Common myeloid progenitor, CD34-positive (primary cell): ENCODE measurements around the gene FAM234B.

Source experiments
- CTCF ChIA-PET: fragments of 350-600 bp; sonication (Branson Sonifier 250); formaldehyde crosslinking; loops from one replicate; lab custom pipeline; 2021; ENCODE audit warnings: antibody characterized with exemption; lab: Charles Lee
- POLR2A ChIA-PET: fragments of 350-600 bp; sonication (Branson Sonifier 250); formaldehyde crosslinking; loops from one replicate; lab custom pipeline; 2021; ENCODE audit warnings: antibody characterized with exemption; lab: Charles Lee
- DNase-seq, 3 donors: peaks; one replicate each; pipeline versions ENCODE4 v3.0.0 to v3.0.0-alpha.2; 2013
- H3K27ac ChIP-seq, 2 experiments: 1 replicate in 1 of 2; 2 replicates in 1 of 2; pipeline ENCODE4 v1.7.0; 2013; ENCODE audit warnings: inconsistent platforms in 2 of 2, low read length in 2 of 2, mild to moderate bottlenecking in 2 of 2, low read depth in 1 of 2, moderate library complexity in 1 of 2; ENCODE audit not compliant: severe bottlenecking in 2 of 2, insufficient read depth in 1 of 2, poor library complexity in 1 of 2
- H3K27me3 ChIP-seq, 5 experiments: replicated peaks in 2 of 5; 1 replicate in 3 of 5; 2 replicates in 2 of 5; pipeline versions ENCODE4 v1.6.1 to v1.7.0; 2013; ENCODE audit warnings: low read length in 4 of 5, mild to moderate bottlenecking in 2 of 5, moderate library complexity in 2 of 5, inconsistent platforms in 1 of 5; ENCODE audit not compliant: insufficient read depth in 5 of 5, control insufficient read depth in 4 of 5
- H3K36me3 ChIP-seq, 4 experiments: 1 replicate in 2 of 4; 2 replicates in 2 of 4; pipeline versions ENCODE4 v1.6.1 to v1.7.0; 2013; ENCODE audit warnings: low read length in 3 of 4, control low read depth in 1 of 4, mild to moderate bottlenecking in 1 of 4; ENCODE audit not compliant: control insufficient read depth in 4 of 4, insufficient read depth in 4 of 4
- H3K4me1 ChIP-seq, 4 experiments: 1 replicate in 3 of 4; 2 replicates in 1 of 4; pipeline versions ENCODE4 v1.6.1 to v1.7.1; 2013; ENCODE audit warnings: low read length in 3 of 4, mild to moderate bottlenecking in 3 of 4, control low read depth in 1 of 4, inconsistent platforms in 1 of 4, moderate library complexity in 1 of 4; ENCODE audit not compliant: control insufficient read depth in 4 of 4, insufficient read depth in 4 of 4; ENCODE audit errors: control extremely low read depth in 1 of 4
- H3K4me3 ChIP-seq, 7 experiments: 1 replicate in 4 of 7; 2 replicates in 3 of 7; pipeline versions ENCODE4 v1.5.1 to v1.7.0; 2013; ENCODE audit warnings: mild to moderate bottlenecking in 7 of 7, low read length in 6 of 7, moderate library complexity in 6 of 7, inconsistent platforms in 2 of 7, low read depth in 2 of 7, control low read depth in 1 of 7; ENCODE audit not compliant: insufficient read depth in 4 of 7, control insufficient read depth in 1 of 7; ENCODE audit errors: extremely low read depth in 1 of 7
- H3K9me3 ChIP-seq, 5 experiments: 1 replicate in 4 of 5; 2 replicates in 1 of 5; pipeline versions ENCODE4 v1.6.1 to v1.7.1; 2013; ENCODE audit warnings: low read length in 4 of 5, mild to moderate bottlenecking in 2 of 5, inconsistent platforms in 1 of 5, low read depth in 1 of 5, moderate library complexity in 1 of 5; ENCODE audit not compliant: control insufficient read depth in 4 of 5, insufficient read depth in 2 of 5; ENCODE audit errors: control extremely low read depth in 1 of 5
- WGBS: methylation state at CpG from one replicate; pipeline ENCODE4 v1.1.5; 2013; ENCODE audit not compliant: insufficient coverage; 5-methylcytosine and 5-hydroxymethylcytosine counted together

The FAM234B gene

DNA sequence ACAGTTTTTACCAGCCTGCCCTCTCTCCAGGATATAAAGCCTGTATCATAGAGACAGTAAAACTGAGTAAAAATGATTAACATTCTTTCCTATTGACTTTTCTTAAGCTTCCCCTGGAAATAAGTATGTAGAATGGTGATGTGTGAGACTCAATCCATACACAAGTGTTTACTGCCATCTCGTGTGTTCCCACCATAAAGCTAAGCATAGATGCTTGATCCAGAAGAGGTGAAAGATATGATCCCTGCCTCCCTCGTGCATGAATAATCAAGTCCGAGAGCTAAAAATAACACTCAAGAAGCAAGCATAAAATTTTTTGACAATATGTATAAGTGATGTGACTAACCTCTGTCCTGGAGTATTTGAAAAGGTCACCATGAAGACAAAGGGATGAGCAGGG is 76.2 kb downstream of the FAM234B start:
- no peak for DNase-seq
- ChIA-PET POLR2A (no interaction called here), CTCF (interaction anchor here (1.1 to 1.5 kb wide), 3 partner anchors 16 to 21 kb away, joined by 3 to 4 read pairs (median 4); no protein-coding TSS in a partner anchor)
- no peaks in the 10 kb centered on the region for H3K36me3 ChIP-seq
- H3K27ac ChIP-seq = no peak overlapping the region
- H3K9me3 ChIP-seq = no peaks in the 10 kb centered on the region
- peaks cover 0 to 20% (median 5%) of the 10 kb centered on the region in 4 experiments for H3K4me1 ChIP-seq
- no CpG with 5 or more reads among the region's 3 CpGs for WGBS
- H3K27me3 ChIP-seq = no peaks in the 10 kb centered on the region
- H3K4me3 ChIP-seq = no peak overlapping the region

DNA sequence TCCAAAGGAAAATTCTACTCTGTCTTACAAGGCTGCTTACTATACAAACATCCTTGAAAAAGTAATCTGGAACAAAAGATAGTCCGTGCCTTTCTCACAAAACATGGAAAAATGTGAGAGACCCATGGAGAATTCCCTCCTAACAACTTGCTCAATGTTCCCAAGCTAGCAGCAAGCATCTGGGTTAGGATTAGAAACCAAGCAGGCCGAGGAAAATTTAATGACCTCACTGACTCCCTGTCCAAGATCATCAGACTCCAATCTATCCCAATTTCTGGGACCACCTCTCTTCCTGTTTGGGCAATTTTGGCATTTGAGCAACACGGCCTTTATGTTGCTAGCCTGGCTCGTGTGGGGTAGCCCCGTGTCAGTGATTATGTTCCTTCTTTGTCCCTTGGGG is 77.4 kb downstream of the FAM234B start:
- WGBS = 100% methylated on average over 4 of the region's 5 CpGs
- peaks cover 0 to 17% (median 9%) of the 10 kb centered on the region in 4 experiments for H3K4me1 ChIP-seq
- ChIA-PET POLR2A (no interaction called here), CTCF (interaction anchor here (1.4 to 1.6 kb wide), 3 partner anchors 12 to 21 kb away, joined by 3 to 4 read pairs (median 4); no protein-coding TSS in a partner anchor)
- no peaks in the 10 kb centered on the region for H3K9me3 ChIP-seq
- no peak overlapping the region for H3K27ac ChIP-seq
- no peak for DNase-seq
- no peak overlapping the region for H3K4me3 ChIP-seq
- H3K27me3 ChIP-seq = no peaks in the 10 kb centered on the region
- no peaks in the 10 kb centered on the region for H3K36me3 ChIP-seq

DNA sequence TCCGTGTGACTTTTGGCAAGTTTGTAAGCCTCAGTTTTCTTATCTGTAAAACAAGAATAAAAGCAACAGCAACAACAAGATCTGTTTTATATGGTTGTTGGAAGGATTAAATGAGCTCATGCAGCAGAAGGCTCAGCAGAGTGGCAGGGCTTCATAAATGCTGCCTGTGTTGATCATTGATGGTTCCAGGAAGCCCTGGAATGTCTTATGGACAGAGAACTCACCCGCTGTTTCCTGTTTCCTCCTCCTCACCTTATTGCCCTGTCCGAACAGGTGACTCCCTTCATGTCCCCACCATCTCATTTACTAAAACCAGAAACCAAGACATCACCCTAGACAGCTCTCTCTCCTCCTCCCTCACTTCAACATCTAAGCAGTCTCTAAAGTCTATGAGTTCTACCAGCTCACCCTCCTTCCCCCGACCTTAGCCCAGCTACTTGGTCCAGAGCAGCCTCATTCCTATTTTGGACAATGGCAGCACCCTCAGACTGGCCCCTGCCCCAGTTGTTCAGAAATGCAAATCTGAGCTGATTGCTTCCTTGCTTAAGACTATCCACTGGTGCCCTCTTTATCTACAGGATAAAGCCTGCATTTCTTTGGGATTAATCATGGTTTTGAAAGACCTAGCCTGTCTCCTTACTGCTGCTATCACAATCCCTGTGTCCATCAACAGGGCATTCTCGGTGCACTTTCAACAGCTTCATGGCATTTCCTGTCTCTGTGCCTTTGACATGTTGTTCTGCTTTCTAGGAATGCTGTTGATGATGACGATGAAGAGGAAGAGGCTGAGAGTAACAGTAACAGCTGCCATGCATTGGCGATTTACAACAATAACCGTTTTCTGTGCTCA is 80.7 kb downstream of the FAM234B start:
- CTCF ChIA-PET = interaction anchor here (0.9 to 1.2 kb wide), 3 partner anchors 10 to 22 kb away, joined by 3 to 4 read pairs (median 4); no protein-coding TSS in a partner anchor
- Histone ChIP-seq H3K9me3 (no peaks in the 10 kb centered on the region), H3K27ac (no peak overlapping the region), H3K36me3 (no peaks in the 10 kb centered on the region), H3K4me3 (no peak overlapping the region), H3K27me3 (no peaks in the 10 kb centered on the region), H3K4me1 (peaks cover 0 to 14% (median 9%) of the 10 kb centered on the region in 4 experiments)
- 77% methylated on average over 5 of the region's 8 CpGs for WGBS
- POLR2A ChIA-PET = no interaction called here
- DNase-seq = no peak

DNA sequence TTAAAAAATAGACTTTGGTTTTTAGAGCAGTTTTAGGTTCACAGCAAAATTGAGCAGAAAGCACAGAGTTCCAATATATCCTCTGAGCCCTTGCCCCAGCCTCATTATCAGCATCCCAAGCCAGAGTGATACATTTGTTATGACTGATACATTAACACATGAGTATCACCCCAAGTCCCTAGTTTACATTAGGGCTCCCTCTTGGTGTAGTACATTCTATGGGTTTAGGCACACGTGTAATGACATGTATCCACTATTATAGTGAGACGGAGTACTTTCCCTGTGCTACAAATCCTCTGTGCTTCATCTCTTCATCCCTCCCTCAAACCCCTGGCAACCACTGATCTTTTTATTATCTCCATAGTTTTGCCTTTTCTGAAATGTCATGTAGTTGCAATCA is 81.8 kb downstream of the FAM234B start:
- H3K36me3 ChIP-seq = no peaks in the 10 kb centered on the region
- no peak for DNase-seq
- no peak overlapping the region for H3K27ac ChIP-seq
- H3K9me3 ChIP-seq = no peaks in the 10 kb centered on the region
- peaks cover 0 to 15% (median 10%) of the 10 kb centered on the region in 4 experiments for H3K4me1 ChIP-seq
- no peaks in the 10 kb centered on the region for H3K27me3 ChIP-seq
- WGBS = 100% methylated on average over 1 of the region's 2 CpGs
- no peak overlapping the region for H3K4me3 ChIP-seq
- ChIA-PET CTCF (no interaction called here), POLR2A (no interaction called here)

DNA sequence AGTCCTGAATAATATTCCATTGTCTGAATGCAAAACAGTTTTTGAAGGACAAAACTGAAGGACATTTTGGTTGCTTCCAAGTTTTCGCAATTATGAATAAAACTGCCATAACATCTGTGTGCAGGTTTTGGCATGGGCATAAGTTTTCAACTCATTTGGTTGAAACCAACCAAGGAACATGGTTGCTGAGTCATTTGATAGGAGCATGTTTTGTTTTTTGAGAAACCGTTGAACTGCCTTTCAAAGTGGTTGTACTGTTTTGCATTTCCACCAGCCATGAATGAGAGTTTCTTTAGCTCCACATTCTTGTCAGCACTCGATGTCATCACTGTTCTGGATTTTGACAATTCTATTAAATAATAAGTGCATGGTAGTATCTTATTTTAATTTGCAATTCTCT is 82.3 kb downstream of the FAM234B start:
- H3K27ac ChIP-seq = no peak overlapping the region

DNA sequence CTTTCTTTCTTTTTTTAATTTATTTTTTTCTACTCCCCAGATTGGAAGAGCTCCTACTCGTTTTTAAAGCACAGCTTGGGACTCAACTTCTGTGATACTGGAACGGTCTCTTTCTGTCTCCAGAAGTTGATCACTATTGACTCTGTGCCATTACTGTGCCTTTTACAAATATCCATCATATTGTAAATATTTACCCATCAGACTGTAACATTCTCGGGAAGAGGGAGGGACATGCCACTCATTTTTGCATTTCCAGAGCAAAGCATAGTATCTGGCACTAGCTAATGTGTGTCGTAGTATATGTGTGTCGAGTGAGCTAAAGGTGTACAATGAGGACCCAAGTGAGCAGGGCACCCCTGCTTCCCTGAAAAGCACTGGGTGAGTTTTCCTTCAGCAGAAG is 83.3 kb downstream of the FAM234B start:
- no peaks in the 10 kb centered on the region for H3K36me3 ChIP-seq
- no peaks in the 10 kb centered on the region for H3K27me3 ChIP-seq
- DNase-seq = no peak
- H3K4me3 ChIP-seq = no peak overlapping the region
- H3K4me1 ChIP-seq = peaks cover 0 to 16% (median 10%) of the 10 kb centered on the region in 4 experiments
- no peak overlapping the region for H3K27ac ChIP-seq
- CTCF ChIA-PET = interaction anchor here (0.8 to 1.5 kb wide), 2 partner anchors 9 to 10 kb away, joined by 3 to 5 read pairs; no protein-coding TSS in a partner anchor
- H3K9me3 ChIP-seq = no peaks in the 10 kb centered on the region
- 98% methylated on average over 4 of the region's 5 CpGs for WGBS
- POLR2A ChIA-PET = no interaction called here

More for the DNA sequence above, 82.3 kb downstream of the FAM234B start:
- Histone ChIP-seq H3K27me3 (no peaks in the 10 kb centered on the region), H3K4me1 (peaks cover 0 to 16% (median 10%) of the 10 kb centered on the region in 4 experiments), H3K36me3 (no peaks in the 10 kb centered on the region), H3K9me3 (no peaks in the 10 kb centered on the region), H3K4me3 (no peak overlapping the region)
- no CpG with 5 or more reads among the region's 3 CpGs for WGBS
- POLR2A ChIA-PET = no interaction called here
- peak in 2 of 3 donors; percentile 13 to 46 for DNase-seq
- CTCF ChIA-PET = no interaction called here
